Measurements from ENCODE around the gene CFAP107. TPM values are rescaled to one million over a fixed set of nuclear protein-coding genes. Genes with fewer than 3 reads are reported as not detected.

The CFAP107 gene
- not detected for total RNA-seq

- POLR2A ChIA-PET: no interaction called here
- peaks cover 41% of the 10 kb centered on the region for H3K27me3 Mint-ChIP-seq
These were observed at the start of gene CFAP107 for GRCh38 chr1:12745992-12746323. TSS of gene CFAP107 (plus strand) at chr1:12746200. CDS start at chr1:12746431, 231 bp downstream.

GRCh38 chr1:12696658-12697057 lies 49.3 kb upstream of the CFAP107 start:
- Mint-ChIP-seq H3K4me3 (no peak overlapping the region), H3K27me3 (peaks cover 13% of the 10 kb centered on the region), H3K9me3 (no peaks in the 10 kb centered on the region), H3K4me1 (ENCODE audit: low read depth) (no peaks in the 10 kb centered on the region), H3K27ac (no peak overlapping the region), H3K36me3 (ENCODE audit: low read depth) (no peaks in the 10 kb centered on the region)
- ChIA-PET CTCF (no interaction called here), POLR2A (no interaction called here)
- intact Hi-C loops (cut with micrococcal nuclease): no loop called here
- DNase-seq (no peak), ATAC-seq (no peak)
- no peak for TF ChIP-seq CTCF (IDR thresholded peaks at IDR 0.05)

More at GRCh38 chr1:12745992-12746323, at the start of gene CFAP107:
- no peak within 1 kb of the TSS for H3K4me3 Mint-ChIP-seq
- peaks cover 4% of the 10 kb centered on the region for H3K36me3 Mint-ChIP-seq (ENCODE audit: low read depth)
- peaks cover 21% of the 10 kb centered on the region for H3K9me3 Mint-ChIP-seq
- DNase-seq (no peak), ATAC-seq (no peak)
- no peak for TF ChIP-seq CTCF (IDR thresholded peaks at IDR 0.05)
- H3K27ac Mint-ChIP-seq: no peak within 1 kb of the TSS
- CTCF ChIA-PET: no interaction called here
- H3K4me1 Mint-ChIP-seq (ENCODE audit: low read depth): peaks cover 2% of the 10 kb centered on the region
- intact Hi-C loops (cut with micrococcal nuclease): no loop called here

- Mint-ChIP-seq H3K27me3 (peaks cover 13% of the 10 kb centered on the region), H3K36me3 (ENCODE audit: low read depth) (no peaks in the 10 kb centered on the region), H3K9me3 (no peaks in the 10 kb centered on the region), H3K4me1 (ENCODE audit: low read depth) (no peaks in the 10 kb centered on the region), H3K27ac (no peak overlapping the region), H3K4me3 (no peak overlapping the region)
- intact Hi-C loops (cut with micrococcal nuclease): no loop called here
- no peak for TF ChIP-seq CTCF (IDR thresholded peaks at IDR 0.05)
- ChIA-PET POLR2A (no interaction called here), CTCF (no interaction called here)
- ATAC-seq: no peak
- no peak for DNase-seq
These were observed 48.6 kb upstream of the CFAP107 start for GRCh38 chr1:12697397-12697796.

- ATAC-seq (no peak), DNase-seq (no peak)
- H3K4me3 Mint-ChIP-seq: no peak overlapping the region
- no peaks in the 10 kb centered on the region for H3K36me3 Mint-ChIP-seq (ENCODE audit: low read depth)
- no peak for TF ChIP-seq CTCF (IDR thresholded peaks at IDR 0.05)
- no peak overlapping the region for H3K27ac Mint-ChIP-seq
- H3K4me1 Mint-ChIP-seq (ENCODE audit: low read depth): no peaks in the 10 kb centered on the region
- H3K9me3 Mint-ChIP-seq: peaks cover 11% of the 10 kb centered on the region
- intact Hi-C loops (cut with micrococcal nuclease): no loop called here
- peaks cover 8% of the 10 kb centered on the region for H3K27me3 Mint-ChIP-seq
- POLR2A ChIA-PET: no interaction called here
- CTCF ChIA-PET: no interaction called here
These were observed 42.1 kb upstream of the CFAP107 start for GRCh38 chr1:12703821-12704451.

GRCh38 chr1:12706061-12706460 lies 39.9 kb upstream of the CFAP107 start:
- Mint-ChIP-seq H3K4me1 (ENCODE audit: low read depth) (no peaks in the 10 kb centered on the region), H3K27me3 (peaks cover 2% of the 10 kb centered on the region), H3K4me3 (no peak overlapping the region), H3K9me3 (peaks cover 11% of the 10 kb centered on the region), H3K27ac (no peak overlapping the region), H3K36me3 (ENCODE audit: low read depth) (no peaks in the 10 kb centered on the region)
- ChIA-PET CTCF (no interaction called here), POLR2A (no interaction called here)
- intact Hi-C loops (cut with micrococcal nuclease): no loop called here
- ATAC-seq (no peak), DNase-seq (no peak)
- no peak for TF ChIP-seq CTCF (IDR thresholded peaks at IDR 0.05)

Data from activated CD8-positive, alpha-beta T cell treated with anti-CD3 and anti-CD28 coated beads for 36 hours (primary cell).